Ovary (tissue), 3 donors: ENCODE measurements around the gene HTRA1.

Experiments
- CTCF ChIP-seq, 3 donors: fragments of 450-650 bp in 2 of 3; fragments of 200-600 bp in 1 of 3; IDR thresholded peaks; one replicate each; pipeline versions ENCODE4 v1.5.1 to v1.8.0; 2016 to 2022; ENCODE audit warnings: antibody characterized with exemption in 3 of 3, mild to moderate bottlenecking in 1 of 3
- EP300 ChIP-seq: sonication (generic); formaldehyde crosslinking; IDR thresholded peaks from one replicate; pipeline ENCODE4 v1.6.1; 2017; ENCODE audit warnings: antibody characterized with exemption
- POLR2A ChIP-seq: fragments of 450-650 bp; IDR thresholded peaks from one replicate; pipeline ENCODE4 v1.6.1; 2017; ENCODE audit warnings: antibody characterized with exemption, mild to moderate bottlenecking, moderate library complexity
- donor health status: DM: no; HTN: no; CAD: no.

GRCh38 chr10:122420624-122421007 is 40.7 kb upstream of the HTRA1 start:
- TF ChIP-seq POLR2A (no peak), CTCF (IDR thresholded peaks at IDR 0.05) (no peak), EP300 (no peak)
